Measurements from ENCODE around the gene AGTPBP1. TPM values are rescaled to one million over a fixed set of nuclear protein-coding genes. Genes with fewer than 3 reads are reported as not detected.

Gene AGTPBP1
- polyA plus RNA-seq, 3 donors, result 24.0 to 29.9 (median 25.8) TPM

- no peak for DNase-seq (ENCODE audit: extremely low read depth in 1 of 11, low read depth in 9 of 11, low spot score in 4 of 11)
Measured at GRCh38 chr9:85523202-85523601, 218.6 kb downstream of the AGTPBP1 start.

GRCh38 chr9:85522459-85523092 is 219.2 kb downstream of the AGTPBP1 start:
- DNase-seq (ENCODE audit: extremely low read depth in 1 of 11, low read depth in 9 of 11, low spot score in 4 of 11), result peak; percentile 24 to 53 (median 38)

- no peak for DNase-seq (ENCODE audit: extremely low read depth in 1 of 11, low read depth in 9 of 11, low spot score in 4 of 11)
Measured at GRCh38 chr9:85521371-85522197, 220.2 kb downstream of the AGTPBP1 start.

GRCh38 chr9:85516976-85517637 is 224.6 kb downstream of the AGTPBP1 start:
- no peak for DNase-seq (ENCODE audit: extremely low read depth in 1 of 11, low read depth in 9 of 11, low spot score in 4 of 11)

GRCh38 chr9:85516455-85516854 is 225.3 kb downstream of the AGTPBP1 start:
- no peak for DNase-seq (ENCODE audit: extremely low read depth in 1 of 11, low read depth in 9 of 11, low spot score in 4 of 11)

GRCh38 chr9:85515021-85515420 is 226.7 kb downstream of the AGTPBP1 start:
- no peak for DNase-seq (ENCODE audit: extremely low read depth in 1 of 11, low read depth in 9 of 11, low spot score in 4 of 11)

- DNase-seq (ENCODE audit: extremely low read depth in 1 of 11, low read depth in 9 of 11, low spot score in 4 of 11), result no peak
Measured at GRCh38 chr9:85514256-85514655, 227.5 kb downstream of the AGTPBP1 start.

- DNase-seq (ENCODE audit: extremely low read depth in 1 of 11, low read depth in 9 of 11, low spot score in 4 of 11), result no peak
Measured at GRCh38 chr9:85511746-85512145, 230.0 kb downstream of the AGTPBP1 start.

GRCh38 chr9:85510830-85511504 is 230.8 kb downstream of the AGTPBP1 start:
- no peak for DNase-seq (ENCODE audit: extremely low read depth in 1 of 11, low read depth in 9 of 11, low spot score in 4 of 11)

GRCh38 chr9:85508616-85509015 is 233.1 kb downstream of the AGTPBP1 start:
- no peak for DNase-seq (ENCODE audit: extremely low read depth in 1 of 11, low read depth in 9 of 11, low spot score in 4 of 11)

- DNase-seq (ENCODE audit: extremely low read depth in 1 of 11, low read depth in 9 of 11, low spot score in 4 of 11), result no peak
Measured at GRCh38 chr9:85505612-85506011, 236.1 kb downstream of the AGTPBP1 start.

GRCh38 chr9:85502815-85503655 is 238.7 kb downstream of the AGTPBP1 start:
- no peak for DNase-seq (ENCODE audit: extremely low read depth in 1 of 11, low read depth in 9 of 11, low spot score in 4 of 11)

- DNase-seq (ENCODE audit: extremely low read depth in 1 of 11, low read depth in 9 of 11, low spot score in 4 of 11), result no peak
Measured at GRCh38 chr9:85501882-85502281, 239.9 kb downstream of the AGTPBP1 start.

GRCh38 chr9:85501456-85501855 is 240.3 kb downstream of the AGTPBP1 start:
- DNase-seq (ENCODE audit: extremely low read depth in 1 of 11, low read depth in 9 of 11, low spot score in 4 of 11), result no peak

Other genes starting within 250 kb of the AGTPBP1 start
- gene NAA35, start 199.2 kb upstream of the AGTPBP1 start, polyA plus RNA-seq (ENCODE audit: insufficient read length in 3 of 3), result 10 to 100 TPM; 31.4 to 38.6 (median 33.6) TPM